Measurements from ENCODE around the gene DAO. TPM values are rescaled to one million over a fixed set of nuclear protein-coding genes. Genes with fewer than 3 reads are reported as not detected.
"Not testable (repeated sequence)": the region's sequence is repeated elsewhere in the genome, so short reads cannot be mapped to it uniquely, and the experiment has no call there.

The DAO gene
- total RNA-seq, 1 experiment from 2014 or later = not detected

DNA sequence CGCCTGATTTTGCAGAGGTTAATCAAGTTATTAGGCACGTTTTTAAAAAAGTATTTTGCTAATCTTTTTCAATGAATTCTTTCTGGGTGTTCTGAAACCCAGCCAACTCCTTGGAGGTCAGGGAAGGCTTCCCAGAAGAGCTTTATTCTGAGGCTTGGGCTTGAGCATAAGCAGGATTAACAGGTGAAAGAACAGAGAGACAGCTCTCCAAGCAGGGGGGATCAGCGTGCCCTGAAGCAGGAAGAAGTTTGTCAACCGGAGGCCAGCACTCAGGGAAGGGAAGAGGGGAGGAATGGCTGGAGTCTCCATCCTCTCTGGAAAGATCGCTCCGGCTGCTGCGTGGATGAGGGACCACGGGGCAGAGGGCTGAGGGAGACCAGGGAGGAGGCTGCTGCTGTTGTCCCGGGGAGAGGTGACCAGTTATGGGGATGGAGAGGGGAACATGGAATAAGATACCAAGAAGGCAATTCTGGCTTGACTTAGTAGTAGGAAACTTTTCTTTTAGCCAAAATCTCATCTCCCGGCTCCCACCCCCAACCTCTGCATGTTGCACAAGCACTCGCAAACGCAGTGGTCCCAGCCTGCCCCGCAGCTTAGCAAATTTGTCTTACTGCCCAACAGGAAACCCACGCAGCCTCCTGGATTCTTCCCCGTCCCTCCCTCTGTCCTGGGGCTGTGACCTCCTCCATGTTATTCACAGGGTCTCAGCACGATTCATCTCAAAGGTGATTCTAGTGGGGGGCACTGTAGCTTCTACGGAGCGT, 21.4 kb upstream of the DAO start:
- H3K4me3 ChIP-seq = peak overlapping the region; percentile 56
- DNase-seq = peak; percentile 30
- H3K27me3 ChIP-seq = no peaks in the 10 kb centered on the region
- peaks cover 29% of the 10 kb centered on the region for H3K36me3 ChIP-seq
- H3K9me3 ChIP-seq = peaks cover 5% of the 10 kb centered on the region; the same call in 1 of the 2 replicates

DNA sequence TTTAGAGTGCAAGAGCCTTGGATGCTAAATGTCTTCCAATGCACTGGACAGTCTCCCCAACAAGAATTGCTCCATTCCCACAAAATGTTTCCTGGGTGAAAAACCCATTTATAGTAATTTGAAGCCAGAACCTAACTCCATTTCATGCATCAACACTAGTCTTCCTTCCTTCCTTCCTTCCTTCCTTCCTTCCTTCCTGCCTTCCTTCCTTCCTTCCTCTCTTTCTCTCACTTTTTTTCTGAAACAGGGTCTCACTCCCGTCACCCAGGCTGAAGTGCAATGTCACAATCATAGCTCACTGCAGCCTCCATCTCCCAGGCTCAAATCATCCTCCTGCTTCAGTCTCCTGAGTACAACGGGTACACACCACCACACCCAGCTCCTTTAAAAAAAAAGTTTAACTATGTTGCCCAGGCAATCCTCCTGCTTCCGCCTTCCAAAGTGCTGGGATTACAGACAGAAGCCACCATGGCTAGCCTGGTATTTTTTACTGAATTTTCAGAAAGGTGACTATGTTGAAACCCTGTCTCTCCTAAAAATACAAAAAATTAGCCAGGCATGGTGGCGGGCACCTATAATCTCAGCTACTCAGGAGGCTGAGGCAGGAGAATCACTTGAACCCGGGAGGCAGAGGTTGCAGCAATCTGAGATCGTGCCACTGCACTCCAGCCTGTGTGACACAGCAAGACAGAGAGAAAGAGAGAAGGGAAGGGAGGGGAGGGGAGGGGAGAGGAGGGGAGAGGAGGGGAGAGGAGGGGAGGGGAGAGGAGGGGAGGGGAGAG, 20.6 kb upstream of the DAO start:
- H3K27me3 ChIP-seq, DNase-seq, H3K4me3 ChIP-seq, H3K9me3 ChIP-seq: not testable (repeated sequence)
- peaks cover 24% of the 10 kb centered on the region for H3K36me3 ChIP-seq

DNA sequence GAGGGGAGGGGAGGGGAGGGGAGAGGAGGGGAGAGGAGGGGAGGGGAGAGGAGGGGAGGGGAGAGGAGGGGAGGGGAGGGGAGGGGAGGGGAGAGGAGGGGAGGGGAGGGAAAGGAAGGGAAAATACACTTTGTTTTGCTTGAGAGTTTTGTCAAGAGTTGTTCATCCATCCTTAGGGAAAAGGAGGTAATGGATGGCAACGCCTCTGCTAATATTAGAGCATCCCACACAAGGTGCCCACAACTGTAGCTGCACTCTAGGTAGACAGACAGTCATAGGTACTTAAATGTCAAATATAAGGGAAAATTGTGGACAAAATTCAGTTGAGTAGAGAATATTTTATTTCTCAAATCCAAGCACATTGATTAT, 20.0 kb upstream of the DAO start:
- H3K27me3 ChIP-seq = no peaks in the 10 kb centered on the region
- DNase-seq = no peak
- peaks cover 20% of the 10 kb centered on the region for H3K36me3 ChIP-seq
- peaks cover 4% of the 10 kb centered on the region; the same call in 1 of the 2 replicates for H3K9me3 ChIP-seq
- no peak overlapping the region for H3K4me3 ChIP-seq

DNA sequence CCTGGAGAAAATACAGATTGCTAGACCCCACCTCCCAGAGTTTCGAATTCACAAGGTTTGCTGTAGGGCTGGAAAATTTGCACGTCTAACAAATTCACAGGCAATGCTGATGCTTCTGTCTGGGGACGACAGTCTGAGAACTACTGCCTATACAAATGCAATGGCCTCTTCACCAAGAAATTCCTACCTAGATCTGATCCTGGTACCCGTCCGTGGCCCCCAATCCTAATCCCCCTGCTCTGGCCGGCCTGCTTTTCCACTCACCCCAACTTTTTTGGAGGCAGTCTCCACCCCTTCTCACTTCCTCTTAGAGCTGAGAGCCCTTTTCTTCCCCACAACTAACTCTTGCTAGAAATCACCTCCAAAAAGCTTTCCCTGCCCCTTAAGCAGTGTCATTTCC, 19.4 kb upstream of the DAO start:
- no peak for DNase-seq
- Histone ChIP-seq H3K36me3 (peaks cover 15% of the 10 kb centered on the region), H3K4me3 (no peak overlapping the region), H3K9me3 (no peaks in the 10 kb centered on the region), H3K27me3 (no peaks in the 10 kb centered on the region)

DNA sequence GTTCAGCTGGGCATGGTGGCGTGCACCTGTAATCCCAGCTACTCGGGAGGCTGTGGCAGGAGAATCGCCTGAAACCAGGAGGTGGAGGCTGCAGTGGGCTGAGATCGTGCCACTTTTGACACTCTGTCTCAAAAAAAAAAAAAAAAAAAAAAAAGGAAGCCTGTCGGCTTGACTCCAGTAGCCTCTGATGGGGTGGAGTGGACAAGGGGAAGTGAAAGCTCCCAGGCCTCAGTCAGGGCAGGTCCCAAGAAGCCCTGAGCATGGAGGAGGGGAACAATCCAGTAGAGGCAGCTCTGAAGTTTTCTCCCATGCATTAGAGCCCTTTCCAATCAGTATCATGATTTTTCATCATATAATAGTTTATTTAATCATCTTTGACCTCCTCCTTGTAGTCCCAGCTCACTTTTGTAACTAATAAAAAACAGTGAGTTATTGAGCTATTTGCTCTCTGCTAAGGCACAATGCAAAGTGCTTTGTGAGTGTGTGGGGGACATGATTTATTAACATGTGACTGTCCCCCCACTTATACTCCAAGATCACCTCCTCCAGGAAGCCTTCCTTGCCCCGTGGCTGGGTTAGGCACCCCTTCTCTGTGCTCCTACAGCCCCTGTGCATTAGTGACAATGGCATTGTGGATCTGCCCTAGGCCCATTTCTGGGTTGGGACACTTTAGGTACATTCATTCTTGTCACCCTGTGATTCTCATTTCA, 17.9 kb upstream of the DAO start:
- Histone ChIP-seq H3K36me3 (peaks cover under 1% of the 10 kb centered on the region), H3K4me3 (no peak overlapping the region), H3K9me3 (no peaks in the 10 kb centered on the region), H3K27me3 (no peaks in the 10 kb centered on the region)
- no peak for DNase-seq

DNA sequence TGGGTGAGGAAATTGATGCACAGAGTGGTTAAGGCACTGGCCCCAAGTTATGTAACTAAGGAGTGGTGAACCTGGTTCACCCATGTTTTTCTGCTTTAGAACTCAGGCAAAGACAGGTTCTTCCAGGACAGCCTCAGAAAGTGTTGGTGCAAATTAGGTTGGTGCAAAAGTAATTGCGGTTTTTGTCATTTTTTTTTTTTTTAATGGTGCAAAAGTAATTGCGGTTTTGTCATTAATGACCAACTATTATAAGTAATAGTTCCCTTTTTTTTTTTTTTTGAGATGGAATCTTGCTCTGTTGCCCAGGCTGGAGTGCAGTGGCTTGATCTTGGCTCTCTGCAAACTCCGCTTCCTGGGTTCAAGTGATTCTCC, 17.3 kb upstream of the DAO start:
- DNase-seq = no peak
- no peaks in the 10 kb centered on the region for H3K9me3 ChIP-seq
- no peaks in the 10 kb centered on the region for H3K36me3 ChIP-seq
- H3K27me3 ChIP-seq = no peaks in the 10 kb centered on the region
- H3K4me3 ChIP-seq = no peak overlapping the region

DNA sequence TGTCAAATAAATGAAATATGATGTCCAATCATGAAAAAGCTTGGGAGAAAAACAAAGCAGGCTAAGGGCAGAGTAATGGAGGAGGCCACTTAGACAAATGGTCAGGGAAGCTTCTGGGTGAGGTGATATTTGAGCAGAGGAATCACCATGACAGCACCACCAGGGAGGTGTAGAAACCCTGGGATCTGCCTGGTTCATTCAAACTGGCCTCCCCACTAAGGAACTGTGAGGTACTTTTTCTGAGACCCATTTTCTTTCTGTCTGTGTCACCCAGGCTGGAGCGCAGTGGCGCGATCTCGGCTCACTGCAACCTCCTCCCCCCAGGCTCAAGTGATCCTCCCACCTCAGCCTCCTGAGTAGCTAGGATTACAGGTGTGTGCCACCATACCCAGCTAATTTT, 14.7 kb upstream of the DAO start:
- Histone ChIP-seq H3K27me3 (no peaks in the 10 kb centered on the region), H3K4me3 (no peak overlapping the region), H3K9me3 (no peaks in the 10 kb centered on the region; the same call in 1 of the 2 replicates), H3K36me3 (no peaks in the 10 kb centered on the region)
- no peak for DNase-seq

DNA sequence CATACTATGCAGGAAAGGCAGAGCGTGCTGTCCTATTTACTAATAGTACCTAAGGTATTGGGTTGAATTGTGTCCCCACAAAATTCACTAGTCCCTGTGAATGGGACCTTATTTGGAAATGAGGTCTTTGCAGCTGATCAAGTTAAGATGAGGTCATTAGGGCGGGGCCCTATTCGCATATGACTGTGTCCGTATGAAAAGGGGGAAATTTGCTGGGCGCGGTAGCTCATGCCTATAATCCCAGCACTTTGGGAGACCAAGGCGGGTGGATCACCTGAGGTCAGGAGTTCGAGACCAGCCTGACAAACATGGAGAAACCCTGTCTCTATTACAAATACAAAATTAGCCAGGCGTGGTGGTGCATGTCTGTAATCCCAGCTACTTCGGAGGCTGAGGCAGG, 13.8 kb upstream of the DAO start:
- not testable (repeated sequence) for DNase-seq, H3K36me3 ChIP-seq, H3K4me3 ChIP-seq

DNA sequence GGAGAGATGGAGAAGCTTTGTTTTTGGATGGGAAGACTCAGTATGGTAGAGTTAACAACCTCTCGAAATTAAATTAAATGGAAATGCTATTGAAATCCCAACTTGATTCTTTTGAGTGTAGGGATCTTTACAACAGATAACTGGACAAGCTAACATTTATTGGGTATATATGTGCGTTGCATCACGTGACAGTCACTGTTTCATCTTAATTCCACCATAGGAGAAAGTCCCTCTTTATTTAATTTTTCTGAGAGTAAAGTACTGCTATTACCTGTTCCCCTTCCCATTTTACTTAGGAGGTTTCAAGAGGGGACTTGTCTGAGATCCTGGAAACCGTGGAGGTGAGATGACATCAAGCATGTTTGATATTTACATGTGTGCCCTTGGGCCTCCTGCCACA, 11.1 kb upstream of the DAO start:
- Histone ChIP-seq H3K36me3 (no peaks in the 10 kb centered on the region), H3K4me3 (no peak overlapping the region), H3K9me3 (no peaks in the 10 kb centered on the region; the same call in 1 of the 2 replicates), H3K27me3 (no peaks in the 10 kb centered on the region)
- DNase-seq = no peak

More for the DNA sequence above, 13.8 kb upstream of the DAO start:
- H3K27me3 ChIP-seq, H3K9me3 ChIP-seq: not testable (repeated sequence)

DNA sequence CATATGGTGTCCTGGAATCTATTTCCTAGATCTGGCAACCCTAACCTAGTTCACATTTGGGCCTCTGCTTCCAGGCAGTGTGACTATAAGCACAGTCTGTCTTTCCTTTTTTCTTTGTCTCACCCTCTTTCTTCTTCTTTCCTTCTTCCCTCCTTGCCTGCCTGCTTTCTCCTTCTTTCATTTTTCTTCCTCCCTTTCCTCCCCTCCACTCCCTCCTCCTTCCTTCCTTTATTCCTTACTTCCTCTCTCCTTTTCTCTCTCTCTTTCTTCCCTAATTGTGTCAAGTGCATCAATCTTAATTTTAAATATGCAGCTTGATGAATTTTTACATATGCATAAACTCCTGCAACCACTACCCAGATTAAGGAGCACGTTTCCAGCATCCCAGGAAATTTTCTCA, 4.6 kb upstream of the DAO start:
- DNase-seq = no peak
- Histone ChIP-seq H3K36me3 (no peaks in the 10 kb centered on the region), H3K4me3 (no peak overlapping the region), H3K9me3 (no peaks in the 10 kb centered on the region), H3K27me3 (no peaks in the 10 kb centered on the region)

DNA sequence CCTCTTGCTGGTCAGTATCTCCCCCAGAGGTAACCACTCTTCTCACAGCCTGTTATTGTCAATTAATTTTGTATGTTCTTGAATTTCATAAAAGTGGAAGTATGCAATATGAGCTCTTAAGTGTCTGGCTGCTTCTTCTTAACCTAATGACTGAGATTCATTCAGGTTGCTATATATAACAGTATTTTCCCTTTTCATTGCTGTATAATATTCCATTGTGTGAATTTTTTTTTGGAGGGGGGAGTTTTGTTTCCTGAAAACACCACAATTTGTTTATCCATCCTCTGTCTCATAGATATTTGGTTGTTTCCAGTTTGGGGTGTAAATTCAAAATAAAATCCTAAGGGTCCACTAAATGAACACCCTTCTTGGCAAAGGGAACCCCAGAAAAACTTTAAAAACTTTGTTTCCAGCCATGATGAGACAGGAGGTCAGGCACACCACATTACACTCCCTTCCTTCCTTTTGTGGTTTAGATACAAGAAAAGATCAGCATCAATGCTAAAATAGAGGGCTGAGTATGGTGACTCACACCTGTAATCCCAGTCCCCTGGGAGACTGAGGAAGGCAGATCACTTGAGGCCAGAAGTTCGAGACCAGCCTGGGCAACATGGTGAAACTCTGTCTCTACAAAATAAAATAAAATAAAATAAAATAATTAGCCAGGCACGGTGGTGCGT, 4.1 kb upstream of the DAO start:
- Histone ChIP-seq H3K36me3 (no peaks in the 10 kb centered on the region), H3K27me3 (no peaks in the 10 kb centered on the region), H3K9me3 (no peaks in the 10 kb centered on the region), H3K4me3 (no peak overlapping the region)
- DNase-seq = no peak

DNA sequence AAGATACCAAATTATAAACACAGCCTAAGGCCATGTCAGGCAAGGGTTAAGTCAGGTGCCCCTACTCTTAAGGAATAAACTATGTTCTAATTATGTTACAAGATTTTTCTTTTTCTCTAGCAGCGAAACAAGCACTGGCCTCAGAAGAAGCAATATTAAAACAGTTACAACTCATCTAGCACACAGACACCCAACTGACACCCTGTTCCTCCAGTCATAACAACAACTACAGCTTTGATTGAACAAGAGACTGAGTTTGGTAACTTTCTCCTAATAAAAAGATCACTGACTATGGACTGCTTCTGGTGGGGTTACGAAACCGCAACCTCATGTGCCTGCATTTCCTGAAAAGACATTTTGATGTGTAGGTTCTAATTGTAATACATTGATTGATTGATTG, 3.3 kb upstream of the DAO start:
- no peaks in the 10 kb centered on the region for H3K27me3 ChIP-seq
- H3K4me3 ChIP-seq = no peak overlapping the region
- no peaks in the 10 kb centered on the region for H3K9me3 ChIP-seq
- no peak for DNase-seq
- no peaks in the 10 kb centered on the region for H3K36me3 ChIP-seq

DNA sequence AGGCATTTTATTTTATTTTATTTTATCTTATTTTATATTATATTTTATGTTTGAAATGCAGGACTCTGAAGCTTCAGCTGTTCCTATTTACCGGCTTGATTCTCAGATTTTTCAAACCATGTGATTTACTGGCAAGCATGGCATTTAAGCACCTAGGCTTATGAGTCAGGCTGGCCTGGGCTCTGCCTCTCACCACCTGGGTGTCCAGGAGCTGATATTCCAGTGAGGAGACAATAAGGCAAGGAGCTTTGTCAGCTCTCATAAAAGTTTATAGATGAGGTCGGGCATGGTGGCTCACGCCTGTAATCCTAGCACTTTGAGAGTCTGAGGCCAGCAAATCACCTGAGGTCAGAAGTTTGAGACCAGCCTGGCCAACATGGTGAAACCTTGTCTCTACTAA, 2.1 kb downstream of the DAO start:
- Histone ChIP-seq H3K36me3 (no peaks in the 10 kb centered on the region), H3K27me3 (no peaks in the 10 kb centered on the region), H3K4me3 (no peak overlapping the region), H3K9me3 (no peaks in the 10 kb centered on the region)
- no peak for DNase-seq

DNA sequence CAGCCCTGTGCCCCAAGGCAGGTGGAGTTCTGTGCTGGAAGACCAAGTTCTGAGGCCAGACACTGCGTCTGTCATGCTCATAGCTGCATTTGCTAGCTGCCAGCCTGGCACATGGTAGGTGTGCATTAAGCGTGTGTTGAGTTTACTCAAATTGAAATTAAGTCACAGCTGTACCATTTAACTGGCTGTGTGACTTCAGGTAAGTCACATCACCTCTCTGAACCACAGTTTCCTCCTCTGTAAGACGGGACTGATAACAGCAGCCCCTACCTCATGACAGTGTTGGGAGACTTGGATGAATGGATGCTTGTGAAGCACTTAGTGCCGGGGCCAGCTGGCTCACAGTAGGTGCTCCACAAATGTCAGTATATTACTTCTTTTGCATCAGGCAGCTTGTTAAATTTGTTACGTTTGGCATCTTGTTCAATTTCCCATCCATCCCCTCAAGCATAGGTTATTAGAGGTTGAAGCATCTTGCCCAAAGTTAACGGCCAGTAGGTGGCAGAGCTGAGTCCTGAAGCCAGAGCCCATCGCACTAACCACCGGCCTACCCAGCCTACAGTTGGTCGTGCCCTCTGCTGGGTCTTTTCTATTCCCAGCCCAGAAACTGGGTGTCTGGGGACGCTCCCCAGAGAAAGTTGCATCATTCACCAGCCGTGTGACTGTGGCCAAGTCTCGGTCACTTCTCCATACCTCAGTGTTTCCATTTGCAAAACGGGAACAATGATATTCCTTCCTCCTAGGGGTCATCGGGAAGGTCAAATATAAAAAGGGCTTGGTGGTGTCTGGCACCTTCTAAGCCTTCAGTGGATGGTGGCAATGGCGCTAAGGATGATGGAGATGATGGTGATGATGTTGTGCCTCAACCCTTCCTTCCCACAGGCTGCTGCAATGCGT, 4.5 kb downstream of the DAO start:
- DNase-seq = peak; percentile 48
- Histone ChIP-seq H3K4me3 (no peak overlapping the region), H3K36me3 (no peaks in the 10 kb centered on the region)

DNA sequence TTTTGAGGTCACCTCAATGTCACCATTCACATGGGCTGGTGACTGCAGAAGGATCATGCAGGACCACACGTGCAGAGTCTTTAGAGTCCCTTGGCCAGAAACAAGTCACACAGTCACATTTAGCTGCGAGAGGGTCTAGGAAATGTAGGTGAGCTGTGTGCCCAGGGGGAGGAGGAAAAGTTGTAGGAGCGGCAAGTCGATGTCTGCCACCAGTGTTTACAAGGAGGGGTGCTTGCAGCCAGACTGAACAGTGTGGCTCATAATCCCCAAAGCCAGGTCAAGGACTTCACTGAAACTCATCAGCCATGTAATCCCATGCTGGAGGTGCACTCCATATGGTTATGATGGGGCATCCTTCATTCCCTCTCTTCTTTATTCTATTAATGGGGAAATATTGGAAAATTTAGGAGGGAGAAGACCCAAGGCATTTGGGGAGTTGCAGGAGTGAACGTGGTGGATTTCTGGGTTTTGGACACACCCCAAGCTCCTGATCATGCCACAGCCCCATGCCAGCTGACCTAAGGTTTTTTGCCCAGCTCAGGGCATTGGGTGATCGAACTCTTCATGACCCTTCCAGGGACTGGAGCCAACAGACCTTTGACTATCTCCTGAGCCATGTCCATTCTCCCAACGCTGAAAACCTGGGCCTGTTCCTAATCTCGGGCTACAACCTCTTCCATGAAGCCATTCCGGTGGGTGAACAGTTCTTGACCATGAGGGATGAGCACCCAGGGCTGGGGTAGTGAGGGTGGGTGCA, 7.2 kb downstream of the DAO start:
- no peaks in the 10 kb centered on the region for H3K36me3 ChIP-seq
- H3K27me3 ChIP-seq = no peaks in the 10 kb centered on the region
- no peaks in the 10 kb centered on the region for H3K9me3 ChIP-seq
- H3K4me3 ChIP-seq = no peak overlapping the region
- DNase-seq = no peak

More for the DNA sequence above, 4.5 kb downstream of the DAO start:
- no peaks in the 10 kb centered on the region for H3K9me3 ChIP-seq
- no peaks in the 10 kb centered on the region for H3K27me3 ChIP-seq

Data from MG63 (cell line).